Measurements from ENCODE around the gene GNAS-AS1.

Gene GNAS-AS1

GRCh38 chr20:58774667-58775263 is 75.9 kb downstream of the GNAS-AS1 start:
- FAIRE-seq = no peak

DNA sequence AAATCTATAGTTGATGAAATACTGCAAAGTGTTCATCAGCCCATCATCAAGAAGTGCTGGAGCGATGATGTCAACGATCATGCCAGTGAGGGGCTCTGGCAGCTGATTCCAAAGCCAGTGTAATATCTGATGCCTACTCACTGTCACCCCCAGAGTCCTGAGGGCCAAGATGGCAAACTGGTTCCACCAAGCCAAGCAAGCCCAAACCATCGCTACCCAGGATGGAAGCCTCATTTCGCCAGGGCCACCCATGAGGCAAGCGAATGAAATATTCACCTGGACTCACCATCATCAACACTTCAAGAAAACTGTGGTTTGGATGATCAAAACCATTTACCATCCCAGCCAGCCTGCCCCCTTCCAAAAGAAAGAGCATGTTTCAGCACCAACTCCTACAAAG is 76.5 kb downstream of the GNAS-AS1 start:
- FAIRE-seq = no peak

DNA sequence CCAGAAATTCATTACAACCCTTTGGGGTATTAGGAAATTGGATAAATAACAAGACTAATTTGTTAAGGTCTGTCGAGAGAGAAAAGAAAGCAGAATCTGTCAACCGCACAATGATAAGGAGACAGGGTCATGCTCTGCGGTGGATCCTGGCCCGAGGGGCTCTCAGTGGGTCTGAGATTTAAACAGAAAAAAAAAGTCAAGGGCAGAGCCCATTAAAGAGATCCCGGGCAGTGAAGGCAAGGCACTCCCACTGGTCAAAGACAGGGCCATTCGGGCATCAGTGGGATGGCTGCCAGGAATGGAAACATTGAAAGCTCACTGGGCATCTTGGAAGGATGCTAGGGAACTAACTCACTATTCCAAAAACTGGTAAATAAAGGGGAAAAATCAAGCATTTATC is 77.9 kb downstream of the GNAS-AS1 start:
- no peak for FAIRE-seq
